Measurements from ENCODE around the gene MUC2.

MUC2 gene

GRCh38 chr11:1073851-1074243 is 827 bp upstream of the MUC2 start:
- DNase-seq: no peak

- DNase-seq: no peak
Observed at GRCh38 chr11:1075341-1075911, 752 bp downstream of the MUC2 start.

GRCh38 chr11:1076061-1076665 is 1.5 kb downstream of the MUC2 start:
- DNase-seq: no peak

- no peak for DNase-seq
Observed at GRCh38 chr11:1077033-1077416, 2.4 kb downstream of the MUC2 start.

GRCh38 chr11:1077417-1078119 is 2.9 kb downstream of the MUC2 start:
- DNase-seq: no peak

- no peak for DNase-seq
Observed at GRCh38 chr11:1078191-1078601, 3.5 kb downstream of the MUC2 start.

GRCh38 chr11:1081601-1082311 is 7.1 kb downstream of the MUC2 start:
- DNase-seq: no peak

GRCh38 chr11:1082346-1082727 is 7.7 kb downstream of the MUC2 start:
- DNase-seq: no peak

GRCh38 chr11:1082728-1083620 is 8.3 kb downstream of the MUC2 start:
- DNase-seq: no peak

GRCh38 chr11:1083621-1084551 is 9.2 kb downstream of the MUC2 start:
- no peak for DNase-seq

- no peak for DNase-seq
Observed at GRCh38 chr11:1084561-1085439, 10.1 kb downstream of the MUC2 start.

- DNase-seq: no peak
Observed at GRCh38 chr11:1085440-1086170, 10.9 kb downstream of the MUC2 start.

- DNase-seq: no peak
Observed at GRCh38 chr11:1086171-1087102, 11.8 kb downstream of the MUC2 start.

GRCh38 chr11:1087279-1087960 is 12.7 kb downstream of the MUC2 start:
- no peak for DNase-seq

GRCh38 chr11:1087961-1088926 is 13.6 kb downstream of the MUC2 start:
- DNase-seq: no peak

- no peak for DNase-seq
Observed at GRCh38 chr11:1088927-1089737, 14.5 kb downstream of the MUC2 start.

Data from stimulated activated CD4-positive, alpha-beta T cell treated with anti-CD3 and anti-CD28 coated beads, Interleukin-12 subunit alpha, Interleukin-12 subunit beta, amount 100 ng/mL, for 4 hours (primary cell).